ENCODE measurements around the gene NEMP2. TPM values are rescaled to one million over a fixed set of nuclear protein-coding genes. Genes with fewer than 3 reads are reported as not detected.
A peak's percentile ranks its signal among the peaks of the same experiment; 100 is the strongest.

The NEMP2 gene
- total RNA-seq, 2 experiments from 2014 or later, result 11.6 to 12.2 TPM

- ChIA-PET CTCF (no interaction called here), POLR2A (interaction anchor here (0.7 kb wide), 1 partner anchor 98 kb away, joined by 3 read pairs; no protein-coding TSS in a partner anchor)
- H3K27me3 Mint-ChIP-seq, result no peaks in the 10 kb centered on the region
- no peak overlapping the region for H3K27ac Mint-ChIP-seq
- no peak overlapping the region for H3K4me3 Mint-ChIP-seq
- H3K4me1 Mint-ChIP-seq (ENCODE audit: low read depth), result peaks cover 4% of the 10 kb centered on the region
- TF ChIP-seq CTCF (IDR thresholded peaks at IDR 0.05), result no peak
- no peak for DNase-seq
- H3K4me1 ChIP-seq (ENCODE audit: insufficient read depth, low read length), result no peaks in the 10 kb centered on the region
- peaks cover 3% of the 10 kb centered on the region for H3K36me3 ChIP-seq (ENCODE audit: insufficient read depth, low read length)
- no peak overlapping the region for H3K27ac ChIP-seq (ENCODE audit: low read depth in 1 of 2, low read length in 2 of 2)
- intact Hi-C loops (cut with DNase I, micrococcal nuclease), result no loop called here
- peaks cover 13% of the 10 kb centered on the region for H3K9me3 Mint-ChIP-seq
- no peaks in the 10 kb centered on the region for H3K27me3 ChIP-seq (ENCODE audit: control insufficient read depth in 1 of 2, insufficient read depth in 2 of 2, low read length in 2 of 2)
- H3K9me3 ChIP-seq (ENCODE audit: control insufficient read depth in 1 of 2, insufficient read depth in 1 of 2, low read length in 2 of 2), result peaks cover 9 to 18% of the 10 kb centered on the region in 2 experiments
- H3K4me3 ChIP-seq (ENCODE audit: low read length), result no peak overlapping the region
- H3K36me3 Mint-ChIP-seq (ENCODE audit: low read depth), result peaks cover 38% of the 10 kb centered on the region
- no peak for ATAC-seq (ENCODE audit: poor library complexity)
Observed at GRCh38 chr2:190545093-190545492, 10.6 kb upstream of the NEMP2 start.

GRCh38 chr2:190540048-190540447 lies 5.5 kb upstream of the NEMP2 start:
- DNase-seq, result no peak
- Histone ChIP-seq H3K9me3 (ENCODE audit: control insufficient read depth in 1 of 2, insufficient read depth in 1 of 2, low read length in 2 of 2) (peaks cover 10 to 19% of the 10 kb centered on the region in 2 experiments), H3K4me3 (ENCODE audit: low read length) (no peak overlapping the region), H3K4me1 (ENCODE audit: insufficient read depth, low read length) (peaks cover under 1% of the 10 kb centered on the region), H3K36me3 (ENCODE audit: insufficient read depth, low read length) (peaks cover 3% of the 10 kb centered on the region), H3K27ac (ENCODE audit: low read depth in 1 of 2, low read length in 2 of 2) (no peak overlapping the region), H3K27me3 (ENCODE audit: control insufficient read depth in 1 of 2, insufficient read depth in 2 of 2, low read length in 2 of 2) (no peaks in the 10 kb centered on the region)
- no peak overlapping the region for H3K27ac Mint-ChIP-seq
- no peak for ATAC-seq (ENCODE audit: poor library complexity)
- peaks cover 27% of the 10 kb centered on the region for H3K4me1 Mint-ChIP-seq (ENCODE audit: low read depth)
- no peak for TF ChIP-seq CTCF (IDR thresholded peaks at IDR 0.05)
- intact Hi-C loops (cut with DNase I, micrococcal nuclease), result no loop called here
- CTCF ChIA-PET, result no interaction called here
- peaks cover 81% of the 10 kb centered on the region for H3K36me3 Mint-ChIP-seq (ENCODE audit: low read depth)
- POLR2A ChIA-PET, result no interaction called here
- no peaks in the 10 kb centered on the region for H3K27me3 Mint-ChIP-seq
- H3K4me3 Mint-ChIP-seq, result no peak overlapping the region
- peaks cover 32% of the 10 kb centered on the region for H3K9me3 Mint-ChIP-seq

- intact Hi-C loops (cut with DNase I, micrococcal nuclease), result loop anchor here (10.0 kb wide), 4 partner anchors 267 to 873 kb away; partner anchors contain the start of genes ASNSD1 (in 1 of the 2), ORMDL1 (in 1 of the 2) and PMS1 (in 1 of the 2)
- Mint-ChIP-seq H3K27ac (peak overlapping the region; percentile 48), H3K27me3 (no peaks in the 10 kb centered on the region), H3K4me3 (peak overlapping the region; percentile 40), H3K36me3 (ENCODE audit: low read depth) (peaks cover 86% of the 10 kb centered on the region), H3K9me3 (peaks cover 32% of the 10 kb centered on the region), H3K4me1 (ENCODE audit: low read depth) (peaks cover 36% of the 10 kb centered on the region)
- no peak for TF ChIP-seq CTCF (IDR thresholded peaks at IDR 0.05)
- no peak for ATAC-seq (ENCODE audit: poor library complexity)
- no peak overlapping the region for H3K4me3 ChIP-seq (ENCODE audit: low read length)
- no peak overlapping the region for H3K27ac ChIP-seq (ENCODE audit: low read depth in 1 of 2, low read length in 2 of 2)
- CTCF ChIA-PET, result no interaction called here
- H3K9me3 ChIP-seq (ENCODE audit: control insufficient read depth in 1 of 2, insufficient read depth in 1 of 2, low read length in 2 of 2), result peaks cover 10 to 19% of the 10 kb centered on the region in 2 experiments
- H3K36me3 ChIP-seq (ENCODE audit: insufficient read depth, low read length), result peaks cover 3% of the 10 kb centered on the region
- POLR2A ChIA-PET, result interaction anchor here (0.7 to 0.8 kb wide), 2 partner anchors 131 to 156 kb away, joined by 3 to 5 read pairs; no protein-coding TSS in a partner anchor
- peaks cover 13% of the 10 kb centered on the region for H3K4me1 ChIP-seq (ENCODE audit: insufficient read depth, low read length)
- DNase-seq, result no peak
- H3K27me3 ChIP-seq (ENCODE audit: control insufficient read depth in 1 of 2, insufficient read depth in 2 of 2, low read length in 2 of 2), result no peaks in the 10 kb centered on the region
Observed at GRCh38 chr2:190538201-190538600, 3.7 kb upstream of the NEMP2 start.
